Right renal cortex interstitium (tissue), 3 donors: ENCODE data around the gene ADM2. TPM values are rescaled to one million over a fixed set of nuclear protein-coding genes. Genes with fewer than 3 reads are reported as not detected.

Experiments used
- DNase-seq, 3 donors: peaks; one replicate each; pipeline ENCODE4 v3.0.0-alpha.2; 2013; ENCODE audit warnings: low read depth in 3 of 3, low spot score in 2 of 3
- polyA plus RNA-seq, 3 donors: library from polyadenylated mRNA; unstranded; fragments of 120-200 nt; gene quantifications; one replicate each; pipeline ENCODE4 v1.2.1, GENCODE V29; 2013; ENCODE audit not compliant: insufficient read length in 3 of 3

ADM2 gene
- polyA plus RNA-seq, 3 donors, result 3.2 to 5.9 (median 4.1) TPM

DNA sequence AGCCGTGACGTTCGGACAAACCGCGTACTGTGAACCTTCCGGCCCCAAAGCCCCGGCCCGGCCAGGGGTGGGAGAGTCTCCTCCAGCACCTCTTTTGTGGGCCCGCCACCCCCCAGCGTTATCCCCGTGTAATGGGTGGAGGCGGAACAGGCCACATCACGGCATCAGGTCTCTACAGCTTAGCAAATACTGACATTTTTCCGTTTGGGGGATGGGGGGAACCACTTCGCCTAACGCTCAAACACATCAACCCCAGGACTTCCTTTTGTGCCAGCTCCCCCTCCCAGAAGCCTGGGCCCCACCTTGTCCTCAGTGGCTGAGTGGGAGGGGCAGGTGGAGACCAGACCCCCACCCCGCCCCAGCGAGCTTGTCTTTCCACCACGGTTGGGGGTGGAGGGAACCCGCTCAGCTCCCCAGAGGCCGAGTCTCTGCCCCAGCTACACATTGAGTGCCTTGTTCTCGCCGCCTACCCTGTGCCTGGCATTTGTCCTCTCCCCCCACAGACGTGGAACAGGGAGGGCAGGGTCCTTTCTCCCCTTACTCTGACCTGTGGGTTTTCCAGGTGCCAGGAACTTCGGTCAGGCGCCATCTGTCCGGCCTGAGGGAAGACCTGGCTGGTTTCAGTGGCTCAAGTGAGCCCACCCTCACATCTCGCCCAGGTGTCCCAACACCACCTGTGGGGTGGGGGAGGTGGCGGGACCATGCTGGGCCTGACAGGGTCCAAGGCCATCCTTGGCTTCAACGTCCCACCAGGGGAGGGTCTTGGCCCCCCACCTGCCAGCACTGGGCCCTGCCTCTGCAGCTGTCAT is 36.1 kb upstream of the ADM2 start:
- no peak for DNase-seq

DNA sequence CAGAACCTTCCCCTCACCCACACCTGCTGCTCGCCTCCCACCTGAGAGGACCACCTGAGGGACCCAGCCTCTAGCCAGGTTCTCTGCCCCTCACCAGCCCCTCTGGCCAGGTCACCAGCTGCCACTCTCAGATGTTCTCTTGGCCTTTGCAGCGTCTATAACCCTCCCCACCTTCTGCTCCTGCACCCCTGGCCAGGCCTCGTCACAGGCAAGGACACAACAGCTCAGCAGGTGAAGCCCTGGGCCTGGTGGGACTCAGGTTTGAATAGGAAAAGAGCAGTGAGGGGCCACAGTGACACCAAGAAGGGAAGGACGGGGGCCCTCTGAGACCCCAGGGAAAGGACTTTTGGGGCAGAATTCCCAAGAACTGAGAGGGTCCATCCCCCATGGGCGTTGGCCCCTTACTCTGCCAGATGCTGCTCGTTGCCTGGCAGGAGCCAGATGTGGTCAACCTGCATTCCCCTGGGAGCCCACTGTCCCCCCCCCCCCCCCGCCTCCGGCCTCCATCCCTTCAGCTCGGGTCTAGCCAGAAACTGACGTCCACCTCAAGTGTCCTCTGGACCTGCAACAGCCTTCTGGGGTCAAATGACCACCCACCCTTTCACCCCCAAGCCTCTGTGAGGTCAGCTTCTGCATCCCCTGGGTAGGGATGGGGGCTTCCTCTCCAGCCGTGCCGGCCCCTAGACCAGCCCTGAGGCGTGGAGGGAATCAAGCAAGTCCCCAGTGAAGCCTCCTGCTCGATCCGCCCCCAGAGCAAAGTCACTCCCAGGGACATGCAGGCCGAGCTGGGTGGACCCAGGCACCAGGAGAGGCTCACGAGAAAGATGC is 35.2 kb upstream of the ADM2 start:
- DNase-seq, result no peak

- no peak for DNase-seq
Measured at GRCh38 chr22:50446708-50447575, 34.4 kb upstream of the ADM2 start.

- no peak for DNase-seq
Measured at GRCh38 chr22:50447576-50448551, 33.5 kb upstream of the ADM2 start.

DNA sequence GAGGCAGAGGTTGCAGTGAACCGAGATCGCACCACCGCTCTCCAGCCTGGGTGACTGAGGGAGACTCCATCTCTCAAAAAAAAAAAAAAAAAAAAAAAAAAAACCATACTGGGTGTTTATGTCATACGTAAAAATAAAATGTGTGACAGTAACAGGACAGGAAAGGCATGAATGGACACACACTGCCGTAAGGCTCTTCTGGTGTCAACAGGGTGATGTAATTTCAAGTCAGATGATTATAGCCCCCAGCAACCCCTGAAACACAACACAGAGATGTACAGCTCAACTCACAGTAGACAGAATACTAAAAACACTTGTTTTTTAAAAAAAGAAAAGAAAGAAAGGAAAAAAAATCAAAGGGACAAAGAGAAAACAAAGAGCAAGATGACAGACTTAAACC is 28.7 kb upstream of the ADM2 start:
- DNase-seq, result no peak

DNA sequence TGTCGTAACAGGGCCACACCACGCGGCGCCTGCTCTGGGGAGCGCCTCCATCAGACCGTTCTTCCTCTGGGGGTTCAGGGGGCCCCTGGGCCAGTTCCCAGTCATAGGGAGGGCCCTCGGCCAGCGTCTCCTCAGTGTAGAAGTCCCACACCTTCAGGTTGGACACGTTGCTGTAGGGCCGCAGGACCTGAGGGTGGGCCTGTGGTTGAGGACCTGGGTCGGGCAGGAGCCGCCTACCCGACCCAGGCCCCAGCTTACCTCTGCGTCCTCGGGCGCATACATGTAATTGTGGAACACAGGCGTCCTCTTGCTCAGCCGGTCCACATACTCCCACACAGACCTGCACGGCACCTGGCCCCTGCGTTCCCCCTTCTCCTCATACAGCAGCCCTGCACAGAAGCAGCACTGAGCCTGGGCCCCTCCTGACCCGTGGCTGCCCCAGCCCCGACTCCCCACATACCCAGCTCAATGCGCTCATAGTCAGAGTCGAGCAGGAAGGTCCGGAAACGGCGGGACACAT is 26.7 kb upstream of the ADM2 start:
- no peak for DNase-seq

GRCh38 chr22:50455201-50455600 is 26.1 kb upstream of the ADM2 start:
- no peak for DNase-seq

- DNase-seq, result no peak
Measured at GRCh38 chr22:50456026-50456425, 25.3 kb upstream of the ADM2 start.

GRCh38 chr22:50456466-50457234 is 24.7 kb upstream of the ADM2 start:
- DNase-seq, result no peak

DNA sequence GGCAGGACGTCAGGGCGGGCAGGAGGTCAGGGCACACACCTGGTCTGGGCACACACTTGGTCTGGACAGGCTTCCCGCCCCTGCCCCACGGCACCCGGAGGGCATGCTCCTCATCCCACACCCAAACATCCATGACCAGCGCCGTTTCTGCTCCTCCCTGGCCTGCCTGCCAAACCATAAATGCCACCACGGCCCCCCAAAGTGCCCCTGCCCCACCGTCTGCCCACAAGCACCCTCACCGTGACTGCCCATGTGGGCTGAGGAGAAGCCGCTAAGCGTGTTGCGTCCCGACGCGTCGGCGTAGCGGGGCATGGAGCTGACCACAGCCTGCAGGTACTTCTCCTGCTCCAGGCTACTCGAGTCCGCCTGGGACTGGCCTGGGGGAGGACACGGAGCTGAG is 22.3 kb upstream of the ADM2 start:
- no peak for DNase-seq

GRCh38 chr22:50459496-50460140 is 21.7 kb upstream of the ADM2 start:
- DNase-seq, result no peak

DNA sequence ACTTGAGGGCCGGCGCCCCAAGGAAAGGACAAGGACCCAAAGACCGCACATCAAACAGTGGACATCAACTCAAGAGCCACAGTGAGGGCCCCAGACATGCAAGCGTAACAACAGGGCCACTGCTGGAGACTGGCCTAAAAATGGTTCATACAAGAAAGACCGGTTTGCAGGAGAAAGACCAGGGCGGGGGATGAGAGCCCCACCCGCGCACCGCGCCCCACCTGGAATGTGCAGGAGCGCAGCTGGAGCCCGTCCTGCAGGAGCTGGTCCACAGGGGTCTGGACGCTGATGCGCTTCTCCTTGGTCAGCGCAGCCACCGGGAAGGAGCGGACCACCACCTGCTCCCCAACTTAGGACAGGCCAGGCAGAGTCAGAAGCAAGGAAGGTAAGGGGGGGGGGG is 20.4 kb upstream of the ADM2 start:
- no peak for DNase-seq

DNA sequence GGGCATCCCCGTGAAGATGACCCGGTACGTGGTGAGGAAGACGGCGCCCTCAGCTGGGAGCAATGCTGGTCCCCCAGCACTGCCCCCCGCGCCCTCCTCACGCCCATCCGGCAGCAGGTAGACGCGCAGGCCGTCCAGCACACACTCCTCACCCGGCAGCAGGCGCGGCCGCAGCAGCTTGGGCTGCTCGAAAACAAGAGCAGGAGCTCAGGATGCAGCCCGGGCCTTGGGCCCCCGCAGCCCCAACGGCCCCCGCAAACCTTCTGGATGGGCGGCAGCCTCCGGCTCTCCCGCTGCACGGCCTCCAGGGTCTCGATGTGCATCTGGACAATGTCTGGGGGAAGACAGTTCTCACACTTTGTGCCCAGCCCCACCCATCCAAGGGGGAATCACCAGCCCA is 19.8 kb upstream of the ADM2 start:
- no peak for DNase-seq

GRCh38 chr22:50461979-50462540 is 19.3 kb upstream of the ADM2 start:
- DNase-seq, result no peak

GRCh38 chr22:50463188-50463900 is 18.0 kb upstream of the ADM2 start:
- DNase-seq, result no peak

GRCh38 chr22:50464451-50464850 is 16.9 kb upstream of the ADM2 start:
- no peak for DNase-seq
